Activated T-helper 1 cell treated with anti-CD3 and anti-CD28 coated beads, Interleukin-2, amount 50 U/mL, for 16 hours (primary cell): ENCODE data around the gene GDI2.

ENCODE experiments used
- DNase-seq, 2 donors: peaks; one replicate each; pipeline ENCODE4 v3.0.0-alpha.2; 2020; ENCODE audit warnings: low read depth in 1 of 2, low spot score in 1 of 2

GDI2 gene

GRCh38 chr10:5746197-5746596 lies 67.0 kb downstream of the GDI2 start:
- no peak for DNase-seq

- DNase-seq: no peak
These were observed 68.4 kb downstream of the GDI2 start for GRCh38 chr10:5744849-5745248.

GRCh38 chr10:5743736-5744135 lies 69.5 kb downstream of the GDI2 start:
- DNase-seq: no peak

DNA sequence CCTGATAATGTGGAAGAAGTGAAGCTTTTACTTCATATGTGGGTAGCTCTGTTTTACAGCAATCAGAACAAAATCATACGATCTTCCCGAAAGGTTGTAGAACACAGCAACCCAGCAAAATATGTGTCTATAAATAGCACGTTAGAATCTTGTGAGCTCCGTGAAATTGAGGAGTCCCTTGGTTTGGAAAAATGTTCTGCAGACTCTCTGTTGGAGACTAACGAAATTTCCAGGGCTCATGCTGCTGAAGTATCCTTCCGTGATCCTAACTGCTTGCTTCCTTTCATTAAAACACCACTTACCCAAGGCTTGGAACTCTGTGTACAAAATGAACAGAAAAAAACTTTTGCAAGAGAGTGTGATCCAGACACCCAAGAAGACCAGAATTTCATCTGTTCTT lies 71.1 kb downstream of the GDI2 start:
- no peak for DNase-seq

GRCh38 chr10:5741276-5741675 lies 72.0 kb downstream of the GDI2 start:
- no peak for DNase-seq

GRCh38 chr10:5738427-5738826 lies 74.8 kb downstream of the GDI2 start:
- no peak for DNase-seq

- DNase-seq: no peak
These were observed 75.9 kb downstream of the GDI2 start for GRCh38 chr10:5737352-5737751.

- DNase-seq: no peak
These were observed 76.6 kb downstream of the GDI2 start for GRCh38 chr10:5736591-5736990.

DNA sequence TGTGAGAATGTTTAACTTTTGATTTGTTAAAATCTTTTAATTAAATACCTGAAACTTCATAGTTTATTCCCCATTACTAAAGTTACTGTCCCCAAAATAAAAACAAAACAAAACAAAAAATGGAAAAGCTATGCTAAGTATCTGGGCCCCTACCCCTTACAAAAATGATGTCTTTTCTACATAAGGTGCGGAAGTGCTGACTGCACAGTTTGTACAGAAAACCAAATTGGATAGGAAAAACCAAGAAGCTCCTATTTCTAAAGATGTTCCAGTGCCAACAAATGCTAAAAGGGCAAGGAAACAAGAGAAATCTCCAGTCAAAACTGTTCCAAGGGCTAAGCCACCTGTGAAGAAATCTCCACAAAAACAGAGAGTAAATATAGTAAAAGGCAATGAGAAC lies 78.1 kb downstream of the GDI2 start:
- DNase-seq: no peak

DNA sequence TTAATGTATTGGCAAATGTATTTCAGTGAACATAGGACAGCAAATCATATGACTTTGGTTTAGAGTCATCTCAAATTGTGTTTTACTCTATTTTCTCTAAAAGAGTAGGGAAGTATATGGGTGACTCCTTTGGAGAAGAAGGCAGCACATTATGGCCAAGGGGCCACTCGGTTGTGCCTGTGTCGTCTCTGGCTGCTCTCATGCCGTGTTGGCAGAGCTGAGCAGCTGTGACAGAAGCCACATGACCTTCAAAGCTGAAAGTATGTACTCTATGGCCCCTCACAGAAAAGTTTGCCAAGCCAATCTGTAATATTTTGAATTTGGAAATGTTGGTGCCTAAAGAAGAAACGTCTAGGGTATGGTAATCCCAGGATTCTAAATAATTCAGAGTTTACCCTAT lies 81.1 kb downstream of the GDI2 start:
- DNase-seq: no peak

DNA sequence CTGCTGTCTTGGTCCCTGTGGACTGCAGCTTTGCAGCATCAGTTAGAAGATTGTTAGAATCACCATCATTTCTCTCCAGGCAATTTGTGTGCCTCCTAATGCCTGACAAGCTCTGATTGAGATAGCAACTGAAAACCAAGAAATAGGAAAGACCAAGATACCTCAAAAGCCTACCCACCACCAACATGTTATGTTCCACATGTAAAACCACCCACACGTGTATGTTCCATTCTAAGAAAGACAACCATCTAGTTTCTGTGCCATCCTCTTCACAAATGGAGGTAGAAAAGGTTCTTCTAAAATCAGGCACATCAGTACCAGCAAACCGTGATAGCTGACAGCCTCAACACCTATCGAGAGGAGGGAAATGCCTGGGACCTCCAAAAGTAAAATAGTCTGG lies 81.7 kb downstream of the GDI2 start:
- DNase-seq: no peak

- DNase-seq: no peak
These were observed 82.5 kb downstream of the GDI2 start for GRCh38 chr10:5730766-5731165.

GRCh38 chr10:5723692-5724091 lies 89.5 kb downstream of the GDI2 start:
- DNase-seq: no peak

GRCh38 chr10:5720182-5720581 lies 93.1 kb downstream of the GDI2 start:
- no peak for DNase-seq

- no peak for DNase-seq
These were observed 93.7 kb downstream of the GDI2 start for GRCh38 chr10:5719546-5719945.
